Brain microvascular endothelial cell (primary cell): ENCODE results near the gene RALGPS1.

Experiments
- DNase-seq: peaks from one replicate; pipeline ENCODE4 v3.0.0-alpha.2; 2020
- H3K27ac ChIP-seq: fragments of 250-450 bp; sonication (Bioruptor Pico); 2 replicates; pipeline ENCODE4 v1.5.1; 2020; ENCODE audit warnings: mild to moderate bottlenecking, moderate library complexity
- H3K27me3 ChIP-seq: fragments of 250-450 bp; sonication (Bioruptor Pico); replicated peaks from 2 replicates; pipeline ENCODE4 v1.5.1; 2020; ENCODE audit warnings: mild to moderate bottlenecking
- H3K36me3 ChIP-seq: fragments of 250-450 bp; sonication (Bioruptor Pico); replicated peaks from 2 replicates; pipeline ENCODE4 v1.5.1; 2020; ENCODE audit warnings: mild to moderate bottlenecking
- H3K4me3 ChIP-seq: 2 replicates; pipeline ENCODE4 v1.5.1; 2011; ENCODE audit warnings: low read depth, mild to moderate bottlenecking, control low read depth, low read length, moderate library complexity
- CTCF ChIP-seq: IDR thresholded peaks from 2 replicates; pipeline ENCODE4 v1.5.1; 2011; ENCODE audit warnings: low read depth, mild to moderate bottlenecking, moderate library complexity, low read length, control low read depth, inconsistent platforms; ENCODE audit errors: missing control alignments
- in situ Hi-C: cut with HindIII; loops from 2 replicates; pipeline ENCODE4 v1.10.0; 2017; ENCODE audit warnings: low sequenced_read_pairs, low pct_ligation_motif_present

The RALGPS1 gene

GRCh38 chr9:127159325-127159801 is 244.8 kb downstream of the RALGPS1 start:
- Histone ChIP-seq H3K36me3 (no peaks in the 10 kb centered on the region), H3K27me3 (no peaks in the 10 kb centered on the region), H3K27ac (no peak overlapping the region), H3K4me3 (no peak overlapping the region)
- in situ Hi-C loops: no loop called here
- peak; percentile 68 for TF ChIP-seq CTCF
- DNase-seq: peak; percentile 75

- no peak overlapping the region for H3K4me3 ChIP-seq
- H3K36me3 ChIP-seq: no peaks in the 10 kb centered on the region
- DNase-seq: no peak
- in situ Hi-C loops: no loop called here
- H3K27me3 ChIP-seq: no peaks in the 10 kb centered on the region
- TF ChIP-seq CTCF: no peak
- no peak overlapping the region for H3K27ac ChIP-seq
Observed at GRCh38 chr9:127159949-127160610, 245.5 kb downstream of the RALGPS1 start.

GRCh38 chr9:127161081-127161624 is 246.6 kb downstream of the RALGPS1 start:
- Histone ChIP-seq H3K4me3 (no peak overlapping the region), H3K27ac (no peak overlapping the region), H3K27me3 (no peaks in the 10 kb centered on the region), H3K36me3 (no peaks in the 10 kb centered on the region)
- TF ChIP-seq CTCF: no peak
- in situ Hi-C loops: no loop called here
- DNase-seq: no peak

GRCh38 chr9:127162046-127162863 is 247.7 kb downstream of the RALGPS1 start:
- no peak for DNase-seq
- Histone ChIP-seq H3K27ac (no peak overlapping the region), H3K27me3 (no peaks in the 10 kb centered on the region), H3K36me3 (no peaks in the 10 kb centered on the region), H3K4me3 (no peak overlapping the region)
- in situ Hi-C loops: no loop called here
- no peak for TF ChIP-seq CTCF

- no peak overlapping the region for H3K4me3 ChIP-seq
- TF ChIP-seq CTCF: no peak
- no peaks in the 10 kb centered on the region for H3K36me3 ChIP-seq
- in situ Hi-C loops: no loop called here
- H3K27ac ChIP-seq: no peak overlapping the region
- no peak for DNase-seq
- H3K27me3 ChIP-seq: no peaks in the 10 kb centered on the region
Observed at GRCh38 chr9:127162864-127163365, 248.3 kb downstream of the RALGPS1 start.
